ENCODE data around the gene CBX6.

Gene CBX6

DNA sequence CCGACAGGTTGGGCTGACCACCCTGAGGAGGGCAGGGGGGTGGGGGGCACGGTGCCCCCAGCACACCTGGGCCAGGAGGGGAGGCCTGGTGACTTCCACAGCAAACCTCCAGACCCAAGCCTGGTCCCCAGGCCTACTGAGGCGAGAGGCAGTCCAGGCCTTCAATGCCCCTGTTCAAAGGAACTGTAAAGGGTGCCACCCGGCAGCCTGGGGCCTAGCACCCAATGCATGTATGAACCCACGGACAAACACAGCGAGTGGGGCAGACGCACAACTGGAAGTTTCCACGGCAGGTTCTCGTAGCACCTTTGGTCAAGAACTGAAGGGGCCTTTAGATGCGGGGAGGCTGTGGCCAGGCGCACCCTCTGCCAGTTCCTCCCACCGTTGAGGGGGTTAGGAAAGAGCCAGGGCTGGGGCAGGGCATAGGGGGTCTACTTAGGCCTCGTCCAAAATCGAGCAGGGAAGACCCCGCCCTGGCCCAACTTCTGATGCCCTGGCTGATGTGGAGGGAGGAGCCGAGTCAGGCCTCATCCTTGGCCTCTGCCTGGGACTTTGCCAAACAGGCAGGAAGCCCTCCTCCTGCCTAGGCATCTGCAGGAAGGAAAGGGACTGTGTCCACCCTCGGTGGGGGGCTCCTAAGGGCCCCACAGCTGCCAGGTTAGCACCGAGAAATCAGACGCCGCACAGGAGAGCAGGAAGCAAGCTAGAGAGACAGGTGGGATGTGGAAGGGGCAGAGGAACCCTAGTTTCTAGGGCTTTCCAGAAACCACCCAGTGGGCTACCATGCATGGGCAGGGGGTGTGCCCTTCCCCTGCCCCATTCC is 6.6 kb downstream of the CBX6 start:
- Histone ChIP-seq H4K20me1 (peaks cover 88 to 98% (median 97%) of the 10 kb centered on the region in 11 experiments), H3K36me3 (peaks cover 48 to 71% (median 60%) of the 10 kb centered on the region in 11 experiments), H3K27ac (peak overlapping the region in 2 of 11 experiments; percentile 1 to 27; a peak in 1 of 22 replicates), H3K27me3 (no peaks in the 10 kb centered on the region), H3K9ac (peak overlapping the region in 8 of 11 experiments; percentile 10 to 44 (median 32); a peak in 9 of 22 replicates), H3K9me3 (replicated peaks in 1 of 11) (no peaks in the 10 kb centered on the region), H3K4me3 (no peak overlapping the region), H3K4me1 (peaks cover 75 to 89% (median 83%) of the 10 kb centered on the region in 10 experiments), H3K4me2 (peak overlapping the region in 5 of 11 experiments; percentile 12 to 42 (median 39); a peak in 7 of 22 replicates)
- no peak for TF ChIP-seq Cebpa-rat (IDR thresholded peaks at IDR 0.05)

DNA sequence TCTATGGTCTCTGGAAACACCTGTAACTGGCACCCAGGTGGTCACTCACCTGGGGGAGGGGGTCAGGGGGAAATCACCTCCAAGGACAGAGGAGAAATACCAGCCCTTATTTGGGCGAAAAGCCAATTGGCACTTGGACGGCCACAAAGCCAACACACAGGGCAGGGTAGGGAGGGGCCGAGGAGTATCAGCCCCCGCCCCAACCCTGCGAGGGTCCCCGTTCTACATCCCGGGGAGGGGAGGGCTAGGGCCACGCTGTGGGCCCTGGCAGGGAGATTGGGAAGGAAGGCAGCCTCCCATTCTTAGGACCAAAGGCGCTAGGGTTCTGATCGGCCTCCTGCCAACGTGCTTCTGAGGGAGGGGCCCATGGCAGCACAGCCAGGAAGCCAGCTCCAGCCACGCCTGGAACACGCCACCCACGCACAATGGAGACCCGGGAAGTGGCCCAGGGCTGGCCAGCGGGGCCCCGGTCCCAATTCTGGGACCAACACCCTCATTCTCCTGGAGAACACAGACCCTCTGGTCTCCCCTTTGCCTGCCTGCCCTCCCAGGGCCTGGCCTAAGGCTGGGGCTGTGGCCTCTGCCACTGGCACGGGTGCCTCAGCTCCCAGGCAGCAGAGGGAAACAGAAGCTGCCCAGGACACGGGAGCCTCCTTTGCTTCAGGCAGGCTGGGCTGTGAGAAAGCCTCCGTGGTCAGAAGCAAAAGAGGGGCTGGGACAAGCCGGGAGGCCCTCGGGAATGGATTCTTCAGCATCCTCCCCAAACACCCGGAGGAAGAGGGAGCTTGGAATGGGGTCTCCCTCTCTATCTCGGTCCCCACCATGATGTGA is 7.4 kb downstream of the CBX6 start:
- Histone ChIP-seq H4K20me1 (peaks cover 84 to 100% (median 90%) of the 10 kb centered on the region in 11 experiments), H3K4me1 (peaks cover 70 to 86% (median 78%) of the 10 kb centered on the region in 10 experiments), H3K4me3 (no peak overlapping the region), H3K27ac (peak overlapping the region in 4 of 11 experiments; percentile 9 to 37 (median 27); a peak in 7 of 22 replicates), H3K9ac (peak overlapping the region in 8 of 11 experiments; percentile 7 to 47 (median 34); a peak in 8 of 22 replicates), H3K36me3 (peaks cover 43 to 66% (median 55%) of the 10 kb centered on the region in 11 experiments), H3K4me2 (peak overlapping the region in 10 of 11 experiments; percentile 4 to 47 (median 30); a peak in 9 of 22 replicates), H3K9me3 (replicated peaks in 1 of 11) (no peaks in the 10 kb centered on the region), H3K27me3 (no peaks in the 10 kb centered on the region)
- TF ChIP-seq Cebpa-rat (IDR thresholded peaks at IDR 0.05): no peak

- Histone ChIP-seq H3K4me1 (peaks cover 61 to 77% (median 68%) of the 10 kb centered on the region in 10 experiments), H3K9me3 (replicated peaks in 1 of 11) (no peaks in the 10 kb centered on the region), H3K4me3 (no peak overlapping the region), H3K9ac (peak overlapping the region in 2 of 11 experiments; percentile 19 to 22; a peak in 2 of 22 replicates), H3K27ac (no peak overlapping the region), H4K20me1 (peaks cover 75 to 95% (median 81%) of the 10 kb centered on the region in 11 experiments), H3K36me3 (peaks cover 37 to 58% (median 48%) of the 10 kb centered on the region in 11 experiments), H3K27me3 (no peaks in the 10 kb centered on the region), H3K4me2 (peak overlapping the region in 8 of 11 experiments; percentile 8 to 50 (median 30); a peak in 8 of 22 replicates)
- no peak for TF ChIP-seq Cebpa-rat (IDR thresholded peaks at IDR 0.05)
These were observed 8.4 kb downstream of the CBX6 start for GRCh38 chr22:38863531-38864131.

- no peak for TF ChIP-seq Cebpa-rat (IDR thresholded peaks at IDR 0.05)
- Histone ChIP-seq H3K4me1 (peaks cover 51 to 67% (median 58%) of the 10 kb centered on the region in 10 experiments), H3K27me3 (no peaks in the 10 kb centered on the region), H3K4me3 (no peak overlapping the region), H3K4me2 (peak overlapping the region in 9 of 11 experiments; percentile 5 to 50 (median 26); a peak in 13 of 22 replicates), H3K27ac (peak overlapping the region in 3 of 11 experiments; percentile 2 to 20 (median 13); a peak in 1 of 22 replicates), H3K36me3 (peaks cover 31 to 48% (median 39%) of the 10 kb centered on the region in 11 experiments), H4K20me1 (peaks cover 65 to 86% (median 71%) of the 10 kb centered on the region in 11 experiments), H3K9ac (peak overlapping the region in 5 of 11 experiments; percentile 13 to 44 (median 17); a peak in 3 of 22 replicates), H3K9me3 (replicated peaks in 1 of 11) (no peaks in the 10 kb centered on the region)
These were observed 9.4 kb downstream of the CBX6 start for GRCh38 chr22:38862375-38863329.

GRCh38 chr22:38861927-38862326 is 10.1 kb downstream of the CBX6 start:
- TF ChIP-seq Cebpa-rat (IDR thresholded peaks at IDR 0.05): no peak
- no peak overlapping the region for H3K4me3 ChIP-seq
- H3K27ac ChIP-seq: no peak overlapping the region
- peak overlapping the region in 9 of 11 experiments; percentile 7 to 50 (median 21); a peak in 11 of 22 replicates for H3K4me2 ChIP-seq
- H4K20me1 ChIP-seq: peaks cover 61 to 78% (median 66%) of the 10 kb centered on the region in 11 experiments
- peaks cover 46 to 63% (median 56%) of the 10 kb centered on the region in 10 experiments for H3K4me1 ChIP-seq
- H3K27me3 ChIP-seq: no peaks in the 10 kb centered on the region
- peaks cover 26 to 41% (median 34%) of the 10 kb centered on the region in 11 experiments; a peak in 21 of 22 replicates for H3K36me3 ChIP-seq
- no peak overlapping the region; a peak in 1 of 22 replicates for H3K9ac ChIP-seq
- H3K9me3 ChIP-seq (replicated peaks in 1 of 11): no peaks in the 10 kb centered on the region

DNA sequence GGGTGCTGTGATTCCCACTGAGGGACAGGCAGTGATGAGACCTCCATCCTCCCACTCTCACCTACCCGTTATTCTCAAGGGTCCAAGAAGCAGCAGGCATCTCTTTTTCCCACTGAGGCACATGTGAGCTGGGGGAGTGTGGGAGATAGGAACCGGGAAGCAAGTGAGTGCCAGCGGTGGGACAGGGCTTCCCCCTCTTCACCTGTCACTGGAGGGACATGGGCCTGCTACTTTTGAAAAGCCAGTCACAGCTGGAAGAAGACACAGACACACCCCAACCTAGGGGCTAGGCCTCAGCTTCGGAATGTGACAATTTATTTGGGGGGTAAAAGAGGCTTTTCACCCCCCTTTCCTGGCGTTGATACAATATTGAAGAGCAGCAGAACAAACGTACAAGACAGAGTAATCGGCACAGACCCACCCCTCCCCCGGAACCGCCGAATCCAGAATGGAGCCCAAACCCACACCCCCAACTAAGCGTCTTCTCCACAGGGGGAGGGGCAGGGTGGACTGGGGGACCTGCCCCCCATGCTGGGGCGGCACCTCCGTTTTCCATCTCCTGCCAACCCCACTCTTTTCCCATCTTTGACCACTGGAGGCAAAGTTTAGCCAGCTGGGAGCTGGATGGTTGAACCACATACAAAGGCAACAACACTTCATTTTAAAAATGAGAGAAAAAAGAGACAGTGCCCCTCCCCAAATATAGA is 10.7 kb downstream of the CBX6 start:
- H4K20me1 ChIP-seq: peaks cover 58 to 72% (median 61%) of the 10 kb centered on the region in 11 experiments
- no peaks in the 10 kb centered on the region for H3K9me3 ChIP-seq (replicated peaks in 1 of 11)
- H3K4me3 ChIP-seq: no peak overlapping the region
- H3K4me1 ChIP-seq: peaks cover 45 to 62% (median 56%) of the 10 kb centered on the region in 10 experiments
- peak overlapping the region in 6 of 11 experiments; percentile 3 to 55 (median 30); a peak in 7 of 22 replicates for H3K4me2 ChIP-seq
- no peak overlapping the region for H3K27ac ChIP-seq
- H3K9ac ChIP-seq: no peak overlapping the region
- no peak for TF ChIP-seq Cebpa-rat (IDR thresholded peaks at IDR 0.05)
- peaks cover 20 to 35% (median 28%) of the 10 kb centered on the region in 11 experiments; a peak in 21 of 22 replicates for H3K36me3 ChIP-seq
- H3K27me3 ChIP-seq: no peaks in the 10 kb centered on the region

All from BLaER1 treated with 17β-estradiol and CSF1 and Interleukin-3, amounts not matched to agents 10 nM and 100 nM (cell line).